H1 (cell line): ENCODE results near the gene LMX1A. TPM values are rescaled to one million over a fixed set of nuclear protein-coding genes. Genes with fewer than 3 reads are reported as not detected.

Source experiments
- ASH2L ChIP-seq: fragments of 200-600, 300-600 bp; sonication (generic); IDR thresholded peaks from one replicate; pipeline ENCODE4 v1.7.1; 2017; ENCODE audit warnings: low read length
- GTF2F1 ChIP-seq: IDR thresholded peaks from 2 replicates; pipeline ENCODE4 v1.6.1; 2012; ENCODE audit warnings: low read depth, low read length, improper control_type of control experiment, borderline replicate concordance
- RAD21 ChIP-seq, 2 experiments: IDR thresholded peaks in 1 of 2; conservative IDR thresholded peaks in 1 of 2; 2 replicates each; pipeline ENCODE4 v1.6.1; 2011; ENCODE audit warnings: low read depth in 2 of 2, low read length in 2 of 2, improper control_type of control experiment in 1 of 2, inconsistent platforms in 1 of 2, mild to moderate bottlenecking in 1 of 2, moderate library complexity in 1 of 2
- TAF7 ChIP-seq: optimal IDR thresholded peaks from 2 replicates; pipeline ENCODE3; 2011; ENCODE audit warnings: low read depth, mild to moderate bottlenecking, inconsistent platforms, low read length, moderate library complexity, borderline replicate concordance
- polyA plus RNA-seq, 7 experiments: library from polyadenylated mRNA; depleted of rRNA in 3 of 7; stranded (reverse) in 5 of 7; unstranded in 2 of 7; fragments of >200 nt in 5 of 7; fragments of 200-250 nt in 2 of 7; gene quantifications; 1 replicate in 5 of 7; 2 replicates in 1 of 7; 4 replicates in 1 of 7; pipeline versions ENCODE4 v1.2.1 to v1.2.3, GENCODE V29; 2011 to 2013; ENCODE audit warnings: missing spikeins in 2 of 7, mixed read lengths in 2 of 7
- total RNA-seq: library from RNA; stranded (reverse); fragmentation: NEBNext Ultra II Directional; extraction: Animal tissue kit (Norgen Biotek cat#: 25700); gene quantifications from 2 replicates; pipeline ENCODE4 v1.2.1, GENCODE V29; 2021
- TF ChIP-seq, protein P1 (sequence below): IDR thresholded peaks from 2 replicates; pipeline ENCODE4 v1.6.1; 2012; ENCODE audit warnings: low read length, inconsistent platforms

The LMX1A gene
- total and polyA plus RNA-seq, 2 of the 8 experiments (the other 6 are each of a cell fraction or from before 2014, with no cell fraction given): not detected

DNA sequence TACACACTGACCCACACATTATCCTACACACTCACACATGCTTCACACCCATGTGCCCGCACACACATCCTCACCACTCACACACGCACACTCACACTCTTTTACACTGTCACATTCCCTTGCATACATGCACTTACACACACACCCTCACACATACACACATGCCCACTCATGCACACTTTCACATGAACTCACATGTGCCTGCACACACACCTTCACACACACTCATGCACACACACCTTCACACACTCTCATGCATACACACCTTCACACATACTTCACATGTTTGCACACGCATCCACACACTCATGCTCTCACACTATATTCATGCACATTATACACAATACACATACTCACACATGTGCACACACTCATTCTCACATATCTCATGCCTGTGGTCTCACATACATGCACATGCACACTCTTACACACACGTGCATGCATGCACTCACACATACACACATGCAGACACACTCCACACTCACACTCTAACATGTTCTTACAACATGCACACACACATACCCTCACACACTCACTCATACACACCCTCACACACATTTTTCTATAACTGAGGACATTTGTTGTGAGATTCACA is 46.1 kb upstream of the LMX1A start (continued):
- no peak for TF ChIP-seq GTF2F1
- TF ChIP-seq ASH2L: no peak
- TF ChIP-seq, protein P1, sequence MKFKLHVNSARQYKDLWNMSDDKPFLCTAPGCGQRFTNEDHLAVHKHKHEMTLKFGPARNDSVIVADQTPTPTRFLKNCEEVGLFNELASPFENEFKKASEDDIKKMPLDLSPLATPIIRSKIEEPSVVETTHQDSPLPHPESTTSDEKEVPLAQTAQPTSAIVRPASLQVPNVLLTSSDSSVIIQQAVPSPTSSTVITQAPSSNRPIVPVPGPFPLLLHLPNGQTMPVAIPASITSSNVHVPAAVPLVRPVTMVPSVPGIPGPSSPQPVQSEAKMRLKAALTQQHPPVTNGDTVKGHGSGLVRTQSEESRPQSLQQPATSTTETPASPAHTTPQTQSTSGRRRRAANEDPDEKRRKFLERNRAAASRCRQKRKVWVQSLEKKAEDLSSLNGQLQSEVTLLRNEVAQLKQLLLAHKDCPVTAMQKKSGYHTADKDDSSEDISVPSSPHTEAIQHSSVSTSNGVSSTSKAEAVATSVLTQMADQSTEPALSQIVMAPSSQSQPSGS: no peak
- no peak for TF ChIP-seq TAF7
- TF ChIP-seq RAD21 (IDR thresholded peaks at IDR 0.05 in 1 of 2, conservative IDR thresholded peaks at IDR 0.05 in 1 of 2; ENCODE audit: low read depth in 2 of 2, low read length in 2 of 2): no peak
